Measurements from ENCODE around the gene NTRK3. TPM values are rescaled to one million over a fixed set of nuclear protein-coding genes. Genes with fewer than 3 reads are reported as not detected.

Gene NTRK3
- total and polyA plus RNA-seq, 4 donors: 0.21 to 2.9 (median 0.32) TPM

DNA sequence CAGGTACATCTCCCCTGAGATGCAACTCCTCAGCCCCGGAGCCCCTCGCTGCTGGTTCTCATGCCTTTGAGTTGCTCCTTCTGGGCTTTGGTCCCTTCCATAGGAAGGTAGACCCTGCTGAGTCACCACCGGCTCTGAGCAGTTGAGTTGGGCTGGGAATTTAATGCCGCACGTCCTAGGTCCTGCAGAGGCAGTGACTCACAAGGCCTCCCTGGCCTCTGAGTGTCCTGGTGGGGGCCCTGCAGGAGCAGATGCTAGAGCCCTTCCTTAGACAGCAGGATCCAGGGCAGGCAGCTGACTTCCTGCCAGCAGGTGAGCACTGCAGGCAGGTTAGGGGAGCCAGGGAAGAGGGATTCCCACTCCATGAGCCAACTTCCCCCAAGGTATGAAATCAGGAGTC, 5.5 kb upstream of the NTRK3 start:
- H3K27ac ChIP-seq (ENCODE audit: low read depth in 1 of 2, low read length in 2 of 2): no peak overlapping the region
- WGBS: 82% methylated on average over 5 of the region's 5 CpGs
- H3K4me1 ChIP-seq (ENCODE audit: control insufficient read depth in 4 of 4, insufficient read depth in 4 of 4, low read length in 3 of 4): peaks cover 0 to 4% (median under 1%) of the 10 kb centered on the region in 4 donors
- H3K36me3 ChIP-seq (ENCODE audit: control insufficient read depth in 4 of 4, insufficient read depth in 3 of 4, low read depth in 1 of 4, low read length in 3 of 4): no peaks in the 10 kb centered on the region
- DNase-seq (ENCODE audit: low spot score): no peak
- H3K9ac ChIP-seq (ENCODE audit: low read depth in 1 of 2, low read length in 2 of 2): no peak overlapping the region
- H3K9me3 ChIP-seq (ENCODE audit: control insufficient read depth in 4 of 4, low read length in 3 of 4): no peaks in the 10 kb centered on the region
- TF ChIP-seq, protein P1, sequence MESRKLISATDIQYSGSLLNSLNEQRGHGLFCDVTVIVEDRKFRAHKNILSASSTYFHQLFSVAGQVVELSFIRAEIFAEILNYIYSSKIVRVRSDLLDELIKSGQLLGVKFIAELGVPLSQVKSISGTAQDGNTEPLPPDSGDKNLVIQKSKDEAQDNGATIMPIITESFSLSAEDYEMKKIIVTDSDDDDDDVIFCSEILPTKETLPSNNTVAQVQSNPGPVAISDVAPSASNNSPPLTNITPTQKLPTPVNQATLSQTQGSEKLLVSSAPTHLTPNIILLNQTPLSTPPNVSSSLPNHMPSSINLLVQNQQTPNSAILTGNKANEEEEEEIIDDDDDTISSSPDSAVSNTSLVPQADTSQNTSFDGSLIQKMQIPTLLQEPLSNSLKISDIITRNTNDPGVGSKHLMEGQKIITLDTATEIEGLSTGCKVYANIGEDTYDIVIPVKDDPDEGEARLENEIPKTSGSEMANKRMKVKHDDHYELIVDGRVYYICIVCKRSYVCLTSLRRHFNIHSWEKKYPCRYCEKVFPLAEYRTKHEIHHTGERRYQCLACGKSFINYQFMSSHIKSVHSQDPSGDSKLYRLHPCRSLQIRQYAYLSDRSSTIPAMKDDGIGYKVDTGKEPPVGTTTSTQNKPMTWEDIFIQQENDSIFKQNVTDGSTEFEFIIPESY (IDR thresholded peaks at IDR 0.05): no peak
- TF ChIP-seq, protein P2, sequence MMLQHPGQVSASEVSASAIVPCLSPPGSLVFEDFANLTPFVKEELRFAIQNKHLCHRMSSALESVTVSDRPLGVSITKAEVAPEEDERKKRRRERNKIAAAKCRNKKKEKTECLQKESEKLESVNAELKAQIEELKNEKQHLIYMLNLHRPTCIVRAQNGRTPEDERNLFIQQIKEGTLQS (IDR thresholded peaks at IDR 0.05): no peak
- TF ChIP-seq HNF4G (IDR thresholded peaks at IDR 0.05): no peak
- TF ChIP-seq, protein P3, sequence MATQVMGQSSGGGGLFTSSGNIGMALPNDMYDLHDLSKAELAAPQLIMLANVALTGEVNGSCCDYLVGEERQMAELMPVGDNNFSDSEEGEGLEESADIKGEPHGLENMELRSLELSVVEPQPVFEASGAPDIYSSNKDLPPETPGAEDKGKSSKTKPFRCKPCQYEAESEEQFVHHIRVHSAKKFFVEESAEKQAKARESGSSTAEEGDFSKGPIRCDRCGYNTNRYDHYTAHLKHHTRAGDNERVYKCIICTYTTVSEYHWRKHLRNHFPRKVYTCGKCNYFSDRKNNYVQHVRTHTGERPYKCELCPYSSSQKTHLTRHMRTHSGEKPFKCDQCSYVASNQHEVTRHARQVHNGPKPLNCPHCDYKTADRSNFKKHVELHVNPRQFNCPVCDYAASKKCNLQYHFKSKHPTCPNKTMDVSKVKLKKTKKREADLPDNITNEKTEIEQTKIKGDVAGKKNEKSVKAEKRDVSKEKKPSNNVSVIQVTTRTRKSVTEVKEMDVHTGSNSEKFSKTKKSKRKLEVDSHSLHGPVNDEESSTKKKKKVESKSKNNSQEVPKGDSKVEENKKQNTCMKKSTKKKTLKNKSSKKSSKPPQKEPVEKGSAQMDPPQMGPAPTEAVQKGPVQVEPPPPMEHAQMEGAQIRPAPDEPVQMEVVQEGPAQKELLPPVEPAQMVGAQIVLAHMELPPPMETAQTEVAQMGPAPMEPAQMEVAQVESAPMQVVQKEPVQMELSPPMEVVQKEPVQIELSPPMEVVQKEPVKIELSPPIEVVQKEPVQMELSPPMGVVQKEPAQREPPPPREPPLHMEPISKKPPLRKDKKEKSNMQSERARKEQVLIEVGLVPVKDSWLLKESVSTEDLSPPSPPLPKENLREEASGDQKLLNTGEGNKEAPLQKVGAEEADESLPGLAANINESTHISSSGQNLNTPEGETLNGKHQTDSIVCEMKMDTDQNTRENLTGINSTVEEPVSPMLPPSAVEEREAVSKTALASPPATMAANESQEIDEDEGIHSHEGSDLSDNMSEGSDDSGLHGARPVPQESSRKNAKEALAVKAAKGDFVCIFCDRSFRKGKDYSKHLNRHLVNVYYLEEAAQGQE (IDR thresholded peaks at IDR 0.05): no peak
- no peak for TF ChIP-seq FOXA1 (IDR thresholded peaks at IDR 0.05)
- TF ChIP-seq, protein P4, sequence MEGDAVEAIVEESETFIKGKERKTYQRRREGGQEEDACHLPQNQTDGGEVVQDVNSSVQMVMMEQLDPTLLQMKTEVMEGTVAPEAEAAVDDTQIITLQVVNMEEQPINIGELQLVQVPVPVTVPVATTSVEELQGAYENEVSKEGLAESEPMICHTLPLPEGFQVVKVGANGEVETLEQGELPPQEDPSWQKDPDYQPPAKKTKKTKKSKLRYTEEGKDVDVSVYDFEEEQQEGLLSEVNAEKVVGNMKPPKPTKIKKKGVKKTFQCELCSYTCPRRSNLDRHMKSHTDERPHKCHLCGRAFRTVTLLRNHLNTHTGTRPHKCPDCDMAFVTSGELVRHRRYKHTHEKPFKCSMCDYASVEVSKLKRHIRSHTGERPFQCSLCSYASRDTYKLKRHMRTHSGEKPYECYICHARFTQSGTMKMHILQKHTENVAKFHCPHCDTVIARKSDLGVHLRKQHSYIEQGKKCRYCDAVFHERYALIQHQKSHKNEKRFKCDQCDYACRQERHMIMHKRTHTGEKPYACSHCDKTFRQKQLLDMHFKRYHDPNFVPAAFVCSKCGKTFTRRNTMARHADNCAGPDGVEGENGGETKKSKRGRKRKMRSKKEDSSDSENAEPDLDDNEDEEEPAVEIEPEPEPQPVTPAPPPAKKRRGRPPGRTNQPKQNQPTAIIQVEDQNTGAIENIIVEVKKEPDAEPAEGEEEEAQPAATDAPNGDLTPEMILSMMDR (IDR thresholded peaks at IDR 0.05; ENCODE audit: low read depth, low read length, missing input control): no peak
- TF ChIP-seq HNF4A (conservative IDR thresholded peaks at IDR 0.05): no peak
- TF ChIP-seq EGR1 (IDR thresholded peaks at IDR 0.05; ENCODE audit: low read depth in 2 of 2): no peak
- TF ChIP-seq TAF1 (conservative IDR thresholded peaks at IDR 0.05): no peak
- no peak for TF ChIP-seq FOXA2 (IDR thresholded peaks at IDR 0.05)
- TF ChIP-seq RXRA (IDR thresholded peaks at IDR 0.05): no peak
- peaks cover 0 to 19% (median 1%) of the 10 kb centered on the region in 4 donors for H3K27me3 ChIP-seq (ENCODE audit: control insufficient read depth in 4 of 4, insufficient read depth in 4 of 4, low read length in 3 of 4)
- no peak overlapping the region for H3K4me3 ChIP-seq (ENCODE audit: low read depth in 1 of 3, low read length in 3 of 3)

DNA sequence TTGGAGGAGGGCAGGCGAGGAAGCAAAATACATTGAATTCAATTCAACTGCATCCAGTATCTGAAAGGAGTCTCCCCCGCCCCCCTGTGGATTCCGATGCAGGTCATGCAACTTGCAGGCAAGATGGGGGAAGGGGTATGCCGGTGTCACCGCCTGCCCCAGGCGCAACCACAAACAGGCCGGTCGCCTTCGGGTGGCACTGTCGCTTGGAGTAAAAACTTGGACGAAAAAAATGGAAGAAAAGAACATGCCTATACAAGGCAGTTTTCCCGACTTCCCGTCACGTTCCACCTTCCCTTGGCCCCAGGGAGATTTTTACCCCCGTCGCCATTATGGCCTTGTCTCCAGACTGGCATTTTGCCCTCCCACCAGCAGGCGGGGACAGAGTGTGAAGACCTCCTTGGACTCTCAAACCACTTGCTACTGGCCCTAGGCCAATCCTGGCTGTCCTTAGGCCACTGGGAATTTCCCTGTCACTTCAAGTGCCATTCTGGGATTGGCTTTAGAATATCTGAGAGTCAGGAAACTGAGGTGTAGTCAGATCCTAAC, 1.6 kb upstream of the NTRK3 start:
- H3K27ac ChIP-seq (ENCODE audit: low read depth in 1 of 2, low read length in 2 of 2): no peak overlapping the region
- peaks cover 0 to 20% (median 5%) of the 10 kb centered on the region in 4 donors for H3K4me1 ChIP-seq (ENCODE audit: control insufficient read depth in 4 of 4, insufficient read depth in 4 of 4, low read length in 3 of 4)
- no peaks in the 10 kb centered on the region for H3K9me3 ChIP-seq (ENCODE audit: control insufficient read depth in 4 of 4, low read length in 3 of 4)
- no peak for DNase-seq (ENCODE audit: low spot score)
- no peaks in the 10 kb centered on the region for H3K36me3 ChIP-seq (ENCODE audit: control insufficient read depth in 4 of 4, insufficient read depth in 3 of 4, low read depth in 1 of 4, low read length in 3 of 4)
- peaks cover 0 to 21% (median 4%) of the 10 kb centered on the region in 4 donors for H3K27me3 ChIP-seq (ENCODE audit: control insufficient read depth in 4 of 4, insufficient read depth in 4 of 4, low read length in 3 of 4)
- H3K4me3 ChIP-seq (ENCODE audit: low read depth in 1 of 3, low read length in 3 of 3): no peak overlapping the region
- H3K9ac ChIP-seq (ENCODE audit: low read depth in 1 of 2, low read length in 2 of 2): no peak overlapping the region
- TF ChIP-seq FOXA2 (IDR thresholded peaks at IDR 0.05): no peak
- no peak for TF ChIP-seq HNF4G (IDR thresholded peaks at IDR 0.05)
- WGBS: 16% methylated on average over 17 of the region's 17 CpGs
